Measurements from ENCODE around the gene ZFAND3. TPM values are rescaled to one million over a fixed set of nuclear protein-coding genes. Genes with fewer than 3 reads are reported as not detected.

Gene ZFAND3
- total and polyA plus RNA-seq, 2 donors (not counting 3 experiments of a cell fraction or from before 2014, with no cell fraction given): 15.4 to 54.2 TPM

- dilution Hi-C loops (cut with MboI; ENCODE audit: extremely low pct_ligation_motif_present, low sequenced_read_pairs) (no loop called here), intact Hi-C loops (cut with micrococcal nuclease) (no loop called here)
- BruUV-seq (replicated peaks): no TSS peak
- no peak for FAIRE-seq
- H2AFZ ChIP-seq (ENCODE audit: low read depth, low read length): no peak overlapping the region
- H3K4me2 ChIP-seq (ENCODE audit: insufficient read depth, low read length): no peak overlapping the region
- TF ChIP-seq MAX (IDR thresholded peaks at IDR 0.05; ENCODE audit: insufficient read depth, insufficient read length): no peak
- TF ChIP-seq JUN (IDR thresholded peaks at IDR 0.05; ENCODE audit: borderline replicate concordance, insufficient read depth, insufficient read length, low read depth): no peak
- TF ChIP-seq FOS (IDR thresholded peaks at IDR 0.05; ENCODE audit: borderline replicate concordance, insufficient read depth, low read length): no peak
- TF ChIP-seq POLR2A (IDR thresholded peaks at IDR 0.05; ENCODE audit: low read depth, low read length): no peak
- TF ChIP-seq GATA2 (IDR thresholded peaks at IDR 0.05; ENCODE audit: insufficient read depth, insufficient read length, low read depth, low read length): no peak
- no peak for TF ChIP-seq MYC (IDR thresholded peaks at IDR 0.05; ENCODE audit: low read depth, low read length)
- no peak for TF ChIP-seq EZH2 (IDR thresholded peaks at IDR 0.05; ENCODE audit: borderline replicate concordance, low read depth, low read length, severe bottlenecking)
- no peak for TF ChIP-seq CTCF (IDR thresholded peaks at IDR 0.05; ENCODE audit: extremely low read depth in 1 of 2, insufficient read depth in 1 of 2, low read depth in 1 of 2, low read length in 2 of 2)
- no peak for TF ChIP-seq POLR2AphosphoS5 (IDR thresholded peaks at IDR 0.05; ENCODE audit: insufficient read depth, low read depth, low read length)
- ChIA-PET POLR2A (no interaction called here), CTCF (interaction anchor here (1.1 kb wide), 2 partner anchors 38 to 131 kb away, joined by 3 read pairs; no protein-coding TSS in a partner anchor)
- H3K9me3 ChIP-seq (replicated peaks; ENCODE audit: control insufficient read depth, insufficient read depth, low read length): no peaks in the 10 kb centered on the region
- peaks cover 92% of the 10 kb centered on the region for H3K79me2 ChIP-seq (ENCODE audit: control insufficient read depth, insufficient read depth, low read length)
- H3K36me3 ChIP-seq (ENCODE audit: control insufficient read depth in 2 of 2, extremely low read depth in 1 of 2, insufficient read depth in 2 of 2, low read length in 2 of 2): no peaks in the 10 kb centered on the region
- H3K27me3 ChIP-seq (ENCODE audit: control insufficient read depth in 2 of 2, insufficient read depth in 2 of 2, low read length in 2 of 2): no peaks in the 10 kb centered on the region
- no peak for DNase-seq (ENCODE audit: low read depth, low spot score)
- no peaks in the 10 kb centered on the region for H3K9me1 ChIP-seq (replicated peaks; ENCODE audit: control insufficient read depth, extremely low read depth, insufficient read depth, low read length)
- H4K20me1 ChIP-seq (replicated peaks; ENCODE audit: control insufficient read depth, extremely low read depth, insufficient read depth, low read length): peaks cover 28% of the 10 kb centered on the region
- no peaks in the 10 kb centered on the region for H3K4me1 ChIP-seq (ENCODE audit: control insufficient read depth, extremely low read depth, insufficient read depth, low read length)
- no peak overlapping the region for H3K27ac ChIP-seq (ENCODE audit: insufficient read depth, low read depth, low read length)
- H3K9ac ChIP-seq (replicated peaks; ENCODE audit: extremely low read depth, insufficient read depth, low read length): no peak overlapping the region
- H3K4me3 ChIP-seq (replicated peaks in 1 of 3; ENCODE audit: insufficient read depth in 1 of 3, low read depth in 1 of 3, low read length in 3 of 3): no peak overlapping the region
These were observed 78.4 kb downstream of the ZFAND3 start for GRCh38 chr6:37897818-37898515.
